ENCODE measurements around the gene PLA2G4E.
A peak's percentile ranks its signal among the peaks of the same experiment; 100 is the strongest.

PLA2G4E gene

DNA sequence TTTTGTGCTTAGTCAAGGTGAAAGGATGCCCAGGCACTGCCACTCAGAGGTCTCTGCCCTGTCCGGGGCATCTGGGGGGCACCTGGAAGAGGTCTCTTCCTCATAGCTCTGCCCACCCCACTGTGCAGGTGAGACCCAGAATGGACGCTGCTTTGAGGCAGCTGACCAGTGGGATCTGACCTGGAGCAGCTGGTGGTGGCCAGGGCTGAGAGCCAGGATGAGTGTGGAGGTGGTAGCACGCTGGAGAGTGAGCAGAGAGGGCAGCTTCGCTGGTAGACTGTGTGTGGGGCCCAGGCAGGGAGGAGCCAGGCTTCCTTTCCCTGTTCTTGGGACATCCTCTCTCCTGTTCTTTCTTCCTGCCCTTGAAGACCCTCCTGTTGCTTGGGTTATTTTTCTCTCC, 32.2 kb upstream of the PLA2G4E start:
- no peak for DNase-seq

DNA sequence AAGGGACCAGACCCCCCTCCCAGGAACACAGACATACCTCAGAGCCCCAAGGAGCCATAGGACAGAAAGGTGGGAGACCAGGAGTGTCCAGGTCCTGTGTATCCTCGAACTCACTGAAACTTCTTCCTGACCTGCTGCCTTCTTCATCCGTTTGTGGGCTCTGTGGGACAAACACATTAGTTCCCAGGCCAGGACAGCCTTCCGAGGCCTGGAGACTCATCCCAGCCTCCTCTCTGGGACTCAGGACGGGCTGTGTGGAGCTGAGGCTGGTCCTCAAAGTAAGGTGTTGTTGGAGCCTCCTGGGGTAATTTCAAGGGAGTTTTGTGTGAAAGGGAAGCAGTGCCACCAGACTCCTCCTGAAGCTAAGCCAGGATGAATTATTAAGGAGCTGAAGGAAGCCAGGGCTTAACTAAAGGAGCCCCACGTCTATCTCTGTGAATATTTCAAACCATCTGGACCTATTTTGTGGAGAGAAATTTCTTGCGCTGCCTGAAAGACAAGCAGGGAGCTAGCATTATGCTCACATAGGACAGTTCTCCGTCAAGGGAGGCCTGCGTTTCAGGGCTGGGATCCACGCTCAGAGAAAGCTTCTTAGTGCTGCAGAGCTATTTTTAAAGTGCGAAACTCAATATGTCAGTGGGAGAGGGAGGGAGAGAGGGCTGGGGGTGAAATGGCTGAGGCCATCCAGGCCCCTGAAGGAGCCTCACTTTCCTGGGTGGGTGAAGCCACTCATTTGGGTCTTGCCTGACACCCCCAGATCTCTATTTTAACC, 29.8 kb upstream of the PLA2G4E start:
- no peak for DNase-seq

DNA sequence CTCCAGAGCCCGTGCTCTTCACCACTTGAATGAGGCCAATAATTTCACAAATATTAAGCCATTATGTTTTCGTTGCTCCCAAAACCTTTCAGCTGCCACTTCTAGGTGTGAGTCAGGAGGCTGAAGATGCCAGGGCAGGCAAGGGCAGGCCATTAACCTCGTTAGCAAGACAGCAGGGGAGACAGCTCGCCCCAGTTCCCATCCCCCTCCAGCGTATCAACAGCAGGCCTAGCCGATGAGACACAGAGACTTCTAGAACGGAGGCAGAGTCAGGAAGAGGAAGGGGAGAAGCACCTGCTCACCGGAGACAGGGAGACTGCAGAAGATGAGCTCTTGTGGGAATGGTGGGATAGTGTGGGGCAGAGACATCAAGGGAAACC, 28.0 kb upstream of the PLA2G4E start:
- DNase-seq, result no peak

DNA sequence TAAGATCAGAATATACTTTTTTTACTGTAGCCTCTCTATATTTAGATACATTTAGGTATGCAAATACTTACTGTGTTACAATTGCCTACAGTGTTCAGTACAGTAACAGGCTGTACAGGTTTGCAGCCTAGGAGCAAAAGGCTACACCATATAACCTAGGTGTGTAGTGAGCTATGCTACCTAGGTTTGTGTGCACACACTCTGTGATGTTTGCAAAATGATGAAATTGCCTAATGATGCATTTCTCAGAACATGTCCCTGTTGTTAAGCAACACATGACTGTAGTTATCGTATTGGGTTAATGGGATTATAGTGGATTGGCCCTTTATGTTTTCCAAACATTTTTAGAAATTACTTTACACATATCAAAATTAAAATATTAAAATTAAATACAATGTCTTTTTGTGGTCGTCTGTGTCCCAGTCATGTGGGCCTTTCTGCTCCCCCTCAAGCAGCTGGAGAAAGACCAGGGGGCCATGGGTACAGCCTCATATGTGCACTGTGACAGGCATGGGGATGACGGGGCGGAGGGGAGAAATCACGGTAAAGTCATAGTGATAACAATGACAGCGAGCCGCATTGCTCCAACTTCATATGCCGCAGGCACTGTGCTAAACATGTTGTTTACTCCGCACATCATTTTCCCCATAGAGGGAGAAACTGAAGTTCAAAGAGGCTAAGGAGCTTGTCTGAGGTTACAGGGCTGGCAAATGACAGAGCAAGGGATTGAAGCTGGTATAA, 27.4 kb upstream of the PLA2G4E start:
- no peak for DNase-seq

DNA sequence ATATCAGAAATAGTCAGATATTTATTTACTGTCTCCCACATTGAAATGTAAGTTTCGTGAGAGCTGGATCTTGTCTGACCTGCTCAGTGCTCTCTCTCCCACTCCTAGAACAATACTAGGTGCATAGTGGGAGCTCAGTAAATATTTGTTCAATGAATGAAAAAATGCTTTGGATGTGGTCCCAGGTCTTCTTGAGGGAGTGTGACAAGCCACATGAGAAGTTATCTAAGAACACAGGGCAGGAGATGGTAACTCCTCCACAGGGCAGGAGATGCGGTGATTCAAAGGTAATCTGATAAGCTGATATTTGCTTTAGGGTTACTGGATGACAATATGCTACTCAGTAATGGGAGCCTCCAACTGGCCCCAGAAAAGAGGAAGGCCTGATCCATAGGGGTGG, 25.8 kb upstream of the PLA2G4E start:
- no peak for DNase-seq

DNA sequence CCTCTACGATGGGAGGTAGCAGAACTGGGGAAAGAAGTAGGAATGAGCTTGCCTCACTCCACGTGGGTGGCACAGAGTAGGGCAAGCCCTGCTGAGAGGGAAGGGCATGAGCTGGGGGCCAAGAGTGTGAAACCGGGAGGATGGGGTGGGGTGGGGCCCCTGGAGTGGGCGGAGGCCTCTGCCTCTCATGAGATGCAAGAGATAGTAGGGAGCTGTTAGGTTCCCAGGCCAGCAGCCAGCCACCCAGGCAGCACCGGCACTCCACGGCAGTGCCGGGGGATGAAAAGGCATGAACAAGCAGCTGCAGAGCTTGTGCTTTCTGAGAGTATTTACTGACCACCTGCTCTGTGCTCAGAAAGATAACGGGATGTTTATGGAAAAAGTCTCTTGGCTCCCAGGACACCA, 24.4 kb upstream of the PLA2G4E start:
- no peak for DNase-seq

DNA sequence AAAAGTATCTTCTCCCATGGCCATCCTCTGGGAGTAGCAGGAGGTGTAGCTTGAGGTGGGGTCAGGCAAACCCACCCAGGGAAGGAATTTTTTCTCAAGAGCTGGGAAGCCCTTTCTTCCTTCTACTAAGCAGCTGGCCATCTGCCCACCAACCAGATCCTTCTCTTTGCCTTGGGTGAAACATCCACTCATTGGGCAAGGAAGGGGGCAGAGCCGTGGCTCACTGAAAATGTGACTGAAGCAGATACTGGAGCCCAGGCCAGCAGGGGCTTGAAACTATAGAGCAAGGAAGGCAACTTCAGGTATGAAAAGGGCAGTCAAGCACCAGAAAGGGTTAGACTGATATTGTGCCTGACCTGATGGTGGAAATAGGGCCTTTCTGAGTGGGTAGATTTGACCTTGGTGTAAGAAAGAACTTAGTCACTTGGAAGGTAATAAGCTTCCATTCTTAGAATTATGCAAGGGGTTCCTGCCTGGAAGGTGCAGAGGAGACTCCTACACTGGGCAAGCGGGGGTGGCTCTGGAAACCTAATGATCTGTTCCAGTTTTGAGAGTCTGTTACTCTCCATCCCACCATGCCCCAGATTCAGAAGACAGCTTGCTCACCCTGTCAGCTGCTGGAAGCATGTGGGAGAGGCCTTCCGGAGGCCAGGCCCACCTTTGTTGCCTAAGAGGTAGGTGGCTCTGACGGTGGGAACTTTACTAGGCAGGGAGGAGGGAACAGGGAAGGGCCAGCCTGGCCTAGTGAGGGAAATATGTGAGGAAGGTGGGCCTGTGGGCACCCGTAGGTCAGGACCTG, 22.0 kb upstream of the PLA2G4E start:
- no peak for DNase-seq

DNA sequence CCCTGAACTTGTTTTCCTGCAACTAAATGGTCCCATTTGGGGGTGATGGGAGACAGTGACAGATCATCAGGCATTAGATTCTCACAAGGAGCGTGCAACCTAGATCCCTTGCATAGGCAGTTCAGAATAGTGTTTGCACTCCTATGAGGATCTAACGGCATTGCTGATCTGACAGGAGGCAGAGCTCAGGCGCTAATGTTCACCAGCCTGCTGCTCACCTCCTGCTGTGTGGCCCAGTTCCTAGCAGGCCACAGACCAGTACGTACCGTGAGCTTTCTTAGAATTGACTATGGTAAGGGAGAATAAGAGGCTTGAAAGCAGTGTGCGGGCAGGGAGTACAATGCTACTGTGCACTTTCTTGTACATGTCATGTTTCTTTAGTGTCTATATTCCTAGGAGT, 17.6 kb upstream of the PLA2G4E start:
- no peak for DNase-seq

DNA sequence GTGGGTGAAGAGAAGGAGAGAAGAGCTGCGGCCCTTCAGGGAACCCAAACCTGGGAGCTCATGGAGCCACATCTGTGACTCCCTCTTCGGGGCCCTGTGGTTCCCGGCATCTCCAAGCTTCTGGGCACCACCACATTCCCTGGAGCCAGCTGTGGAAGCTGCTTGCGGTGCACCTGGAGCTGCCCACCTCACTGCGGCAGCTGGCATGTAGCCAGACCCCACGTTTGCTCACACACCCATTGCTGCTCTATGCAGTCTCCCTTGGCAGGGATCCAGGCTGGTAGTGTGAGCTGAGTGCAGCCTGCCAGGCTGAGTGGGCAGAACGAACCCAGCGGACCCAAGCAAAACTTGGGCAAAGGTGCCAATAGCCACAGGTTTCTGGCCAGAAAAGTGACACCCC, 16.8 kb upstream of the PLA2G4E start:
- DNase-seq, result no peak

DNA sequence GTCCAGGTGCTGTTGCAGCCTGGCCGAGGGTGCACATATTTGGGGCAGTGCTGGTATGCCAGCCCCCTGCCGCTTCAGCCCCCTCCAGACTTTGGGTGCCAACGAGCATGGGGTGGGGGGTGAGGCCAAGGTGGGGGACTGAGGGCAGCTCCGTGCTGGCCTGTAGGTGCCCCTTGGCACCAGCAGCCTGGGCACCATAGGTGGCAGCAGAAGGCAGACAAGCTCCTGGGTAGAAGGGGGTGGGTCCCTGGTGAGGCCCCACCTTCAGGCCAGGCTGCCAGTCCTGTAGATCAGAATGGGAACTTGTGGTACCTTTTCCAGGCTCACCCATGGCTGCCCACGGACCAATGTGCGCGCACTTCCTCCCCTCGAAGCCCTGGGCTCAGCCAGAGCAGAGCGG, 16.1 kb upstream of the PLA2G4E start:
- no peak for DNase-seq

DNA sequence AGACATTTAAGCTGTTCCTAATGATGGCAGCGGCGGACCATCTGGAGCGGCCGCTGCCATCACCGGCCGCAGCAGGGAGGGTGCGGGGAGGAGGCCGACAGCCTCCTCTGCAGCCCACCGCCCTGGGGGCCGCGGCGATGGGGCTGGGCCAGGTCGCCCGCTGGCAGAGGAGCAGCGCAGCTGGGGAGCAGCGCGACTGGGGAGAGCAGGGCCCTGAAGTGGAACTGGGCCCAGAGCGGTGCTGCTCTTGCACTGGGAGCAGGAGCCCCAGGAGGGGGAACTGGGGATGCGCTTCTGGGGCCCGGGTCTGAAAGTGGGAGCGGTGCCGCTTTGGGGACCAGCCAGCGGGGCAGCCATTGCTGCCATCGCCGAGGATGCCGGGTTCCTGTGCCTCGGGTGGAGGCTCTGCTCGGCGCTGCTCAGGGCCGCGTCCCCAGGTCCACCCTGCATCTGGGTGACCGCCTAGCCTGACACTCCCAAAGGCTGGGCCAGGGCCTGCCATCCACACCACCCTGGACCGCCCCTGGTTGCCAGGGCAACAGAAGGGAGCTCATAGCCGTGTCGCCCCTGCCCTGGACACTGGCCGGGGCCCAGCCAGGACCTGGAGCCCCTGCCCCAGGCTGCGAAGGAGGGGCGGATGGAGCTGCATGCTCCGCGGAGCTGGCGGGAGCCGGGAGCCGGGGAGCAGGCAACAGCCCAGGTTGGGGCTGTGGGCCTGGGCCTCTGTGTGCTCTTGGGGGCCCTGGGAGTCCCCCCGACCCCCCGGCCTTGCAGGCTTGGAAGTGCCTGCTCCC, 15.5 kb upstream of the PLA2G4E start:
- DNase-seq, result no peak

DNA sequence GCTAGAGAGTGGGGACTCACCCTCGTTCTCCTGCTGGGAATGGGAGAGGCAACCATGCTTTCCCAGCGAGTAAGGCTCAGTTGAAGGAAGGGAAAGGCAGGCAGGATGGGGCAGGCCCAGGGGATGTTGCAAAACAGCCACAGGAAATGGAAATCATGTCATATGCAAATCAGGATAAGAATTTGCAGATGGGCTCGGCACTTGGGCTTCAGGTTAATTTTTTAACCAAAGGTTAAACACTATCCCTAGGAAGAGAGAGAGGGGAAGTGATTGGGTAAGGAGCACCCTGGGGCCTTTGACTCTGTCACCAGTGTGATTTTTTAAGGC, 14.6 kb upstream of the PLA2G4E start:
- DNase-seq, result peak; percentile 33

DNA sequence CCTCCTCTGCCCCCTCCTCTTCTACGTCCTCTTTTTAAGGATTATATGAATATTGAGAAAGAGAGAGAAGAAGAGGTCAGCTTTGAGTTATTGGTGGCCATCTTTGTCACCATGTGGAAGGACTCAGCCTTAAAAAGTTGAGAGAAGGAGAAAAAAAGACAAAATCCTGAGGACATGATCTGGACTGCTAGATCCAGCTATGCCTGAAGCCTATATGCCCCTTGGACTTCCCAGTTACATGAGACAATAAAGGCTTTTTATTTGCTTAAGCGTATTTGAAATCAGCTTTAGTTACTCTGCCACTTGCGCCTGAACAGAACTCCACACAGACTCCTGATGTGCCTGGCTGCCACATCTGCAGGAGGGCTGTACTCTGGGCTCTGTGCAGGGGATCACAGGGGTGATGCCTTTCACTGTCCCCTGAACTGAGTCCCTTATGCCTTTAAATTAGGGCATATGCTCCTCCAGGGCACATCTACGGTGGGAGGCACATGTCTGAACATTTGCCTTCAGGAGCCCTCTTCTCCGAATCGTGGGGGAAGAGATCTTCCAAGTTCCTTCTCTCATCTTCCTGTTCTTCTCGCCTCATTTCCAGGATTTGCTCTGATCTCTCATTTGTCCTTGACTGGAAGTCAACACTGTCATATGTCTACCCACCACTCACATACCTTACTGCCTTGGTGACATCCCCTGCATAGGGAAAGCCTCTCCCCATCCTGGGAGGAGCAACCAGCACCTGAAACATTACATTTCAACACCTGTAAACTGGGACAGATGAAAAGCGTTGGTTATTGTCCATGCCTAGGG, 14.0 kb upstream of the PLA2G4E start:
- DNase-seq, result no peak

DNA sequence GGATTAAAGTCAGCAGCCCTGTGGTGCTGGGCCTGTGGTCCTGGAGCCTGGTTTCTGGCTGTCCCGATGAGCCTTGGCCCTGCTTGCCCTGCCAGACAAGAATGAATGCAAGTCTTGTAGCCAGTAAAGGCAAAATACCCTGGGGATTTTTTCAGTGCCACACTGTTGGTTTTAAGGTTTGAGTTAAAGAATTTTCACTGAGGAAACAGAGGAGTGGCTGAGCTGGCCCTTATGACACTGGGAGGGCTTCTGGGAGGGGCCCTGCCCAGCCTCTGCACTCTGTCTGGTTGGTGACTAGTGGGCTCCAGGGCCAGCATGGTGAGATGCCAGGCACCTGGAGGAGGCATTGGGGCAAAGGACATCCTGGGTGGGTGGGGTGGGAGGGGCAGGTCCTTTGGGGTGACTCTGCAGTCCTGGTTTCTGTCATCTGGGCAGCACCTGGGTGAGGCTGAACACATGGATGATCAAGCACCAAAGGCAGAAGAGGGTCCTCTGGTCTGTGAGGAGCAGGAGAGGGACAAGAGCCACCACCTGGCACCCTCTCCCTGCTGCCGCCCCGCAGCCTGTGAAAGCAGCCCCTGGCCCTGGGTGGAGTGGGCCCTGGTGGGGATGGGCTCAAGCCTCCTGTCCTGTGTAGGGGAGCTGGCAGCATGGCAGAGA, 12.5 kb upstream of the PLA2G4E start:
- no peak for DNase-seq

DNA sequence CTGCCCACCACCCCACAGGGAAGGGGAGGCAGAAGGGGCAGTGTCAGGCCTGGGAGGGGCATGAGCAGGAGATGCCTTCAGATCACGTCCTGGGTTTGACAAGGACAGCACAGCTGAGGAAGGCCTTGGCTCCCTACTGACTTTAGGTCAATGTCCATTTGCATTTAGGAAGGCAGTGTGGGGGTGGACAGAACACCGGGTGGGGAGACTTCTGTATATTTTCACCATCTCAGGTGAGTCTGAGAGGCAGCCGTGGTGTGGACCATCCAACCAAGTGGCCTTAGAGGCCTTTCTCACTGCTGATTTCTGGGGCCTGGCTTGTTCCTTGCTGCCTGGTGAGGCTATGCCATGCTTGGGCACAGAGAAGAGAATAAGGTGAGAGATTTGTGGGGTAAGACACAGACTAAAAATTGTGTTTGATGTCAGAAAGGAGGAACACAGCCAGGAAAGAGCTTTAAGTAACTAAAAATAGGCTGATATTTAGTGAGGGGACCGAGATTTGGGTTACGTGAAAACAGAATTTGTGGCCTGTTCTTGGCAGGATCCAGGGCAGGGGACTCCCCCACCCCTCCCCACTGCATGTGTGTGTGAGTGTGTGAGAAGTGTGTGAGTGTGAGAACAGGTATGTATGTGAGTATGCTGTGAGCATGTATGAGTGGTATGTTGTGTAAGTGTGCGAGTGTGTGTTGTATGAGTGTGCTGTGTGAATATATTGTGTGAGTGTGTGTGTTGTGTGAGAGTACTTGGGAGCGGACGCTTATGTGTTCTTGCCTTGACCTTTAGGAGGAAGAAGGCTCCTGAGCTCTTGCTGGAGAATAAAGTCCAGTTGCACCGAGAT, 11.8 kb upstream of the PLA2G4E start:
- no peak for DNase-seq

DNA sequence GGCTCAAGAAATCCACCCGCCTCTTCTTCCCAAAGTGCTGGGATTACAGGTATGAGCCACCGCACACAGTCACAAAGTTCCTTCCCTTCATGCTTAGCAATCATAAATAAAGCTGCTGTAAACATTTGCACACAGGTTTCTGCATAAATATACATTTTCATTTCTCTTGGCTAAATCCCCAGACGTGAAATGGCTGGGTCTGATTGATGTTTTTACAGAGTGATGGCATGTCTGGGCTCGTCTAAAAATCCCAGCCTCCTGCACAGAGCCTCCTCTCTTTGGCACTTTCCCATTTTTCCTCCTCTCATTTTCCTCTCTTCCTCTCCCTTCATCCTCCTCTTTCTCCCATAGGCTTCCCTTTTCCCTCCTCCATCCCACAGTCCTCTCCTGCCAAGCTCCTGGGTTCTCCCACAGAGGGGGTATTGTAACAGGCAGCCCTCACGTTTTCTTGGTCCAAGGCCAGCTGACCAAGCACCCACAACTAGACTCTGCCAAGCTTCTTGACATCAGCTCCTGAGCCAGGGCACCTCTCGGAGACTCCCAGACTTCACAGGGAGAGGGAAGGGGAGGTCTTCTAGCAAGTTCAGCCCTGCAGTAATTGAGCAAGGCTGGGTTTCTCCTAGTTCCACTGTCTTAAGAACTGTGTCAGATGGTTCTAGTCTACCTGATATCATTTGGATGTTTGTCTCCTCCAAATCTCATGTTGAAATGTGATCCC, 10.5 kb upstream of the PLA2G4E start:
- DNase-seq, result no peak

DNA sequence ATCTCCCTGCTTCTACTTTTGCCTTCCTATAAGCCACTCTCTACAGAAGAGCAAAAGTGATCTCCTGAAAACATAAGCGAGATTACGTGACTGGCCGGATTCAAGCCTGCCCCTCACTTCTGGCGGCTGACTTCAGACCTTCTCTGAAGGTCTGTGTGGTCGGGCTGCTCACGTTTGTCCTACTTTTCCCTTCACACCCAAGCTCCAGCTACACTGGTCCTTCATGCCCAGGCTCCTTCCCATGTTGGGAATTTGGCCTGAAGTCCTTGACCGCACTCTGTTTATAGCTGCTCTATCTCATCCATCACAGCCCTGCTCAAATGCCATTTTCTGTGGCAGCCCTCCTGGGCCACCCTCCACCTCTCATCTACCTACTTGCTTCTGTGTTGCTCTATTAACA, 6.7 kb upstream of the PLA2G4E start:
- DNase-seq, result no peak

DNA sequence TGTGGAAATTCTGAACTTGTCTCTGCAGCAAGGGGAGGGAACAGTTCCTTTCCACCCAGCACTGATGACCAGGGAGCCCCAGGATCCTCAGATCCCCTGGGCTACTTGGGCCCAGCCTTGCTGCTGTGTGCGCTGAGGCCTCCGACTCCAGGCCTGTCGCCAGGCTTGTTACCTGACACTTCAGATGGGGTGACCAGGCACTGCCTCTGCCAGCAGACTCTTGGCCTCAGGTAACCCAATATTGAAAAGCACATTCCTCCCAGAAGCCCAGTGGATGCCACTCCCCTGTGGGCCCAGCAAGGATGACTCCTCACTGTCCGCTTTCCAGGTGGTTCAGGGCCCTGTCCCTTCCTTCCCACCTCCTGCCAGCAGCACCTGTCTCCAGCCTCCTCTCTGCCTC, 3.5 kb upstream of the PLA2G4E start:
- DNase-seq, result no peak

DNA sequence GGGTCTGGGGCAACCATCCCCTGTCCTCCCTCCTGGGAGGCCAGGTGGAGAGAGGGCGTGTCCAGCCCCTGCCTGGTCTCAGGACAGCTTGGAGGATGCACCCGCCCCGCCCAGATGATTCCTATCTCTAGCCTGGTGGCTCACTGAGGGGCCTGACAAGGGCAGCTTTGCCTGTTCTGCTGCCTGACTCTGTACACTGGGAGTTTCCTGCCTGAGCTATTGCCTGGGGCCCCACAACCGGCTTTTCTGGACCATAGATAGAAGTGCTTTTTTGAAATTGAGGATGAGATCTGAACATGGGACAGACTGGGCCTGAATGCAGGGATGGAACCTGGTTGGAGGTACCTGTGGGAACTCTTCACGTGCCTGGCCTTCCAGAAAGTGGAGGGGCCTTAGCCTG, 751 bp upstream of the PLA2G4E start:
- no peak for DNase-seq
